ENCODE results near the gene CDC45.

GRCh38 chr22:19565382-19566278 lies 85.9 kb downstream of the CDC45 start:
- TF ChIP-seq CTCF (IDR thresholded peaks at IDR 0.05) (no peak), POLR2A (IDR thresholded peaks at IDR 0.05) (no peak)
